Activated CD4-positive, alpha-beta memory T cell treated with anti-CD3 and anti-CD28 coated beads for 36 hours (primary cell): Measurements from ENCODE around the gene FCRL6. TPM values are rescaled to one million over a fixed set of nuclear protein-coding genes. Genes with fewer than 3 reads are reported as not detected.

Source experiments
- CTCF ChIA-PET: fragments of 350-600 bp; sonication (Branson Sonifier 250); formaldehyde crosslinking; loops from one replicate; lab custom pipeline; 2021; ENCODE audit warnings: antibody characterized with exemption, inconsistent platforms; lab: Charles Lee
- POLR2A ChIA-PET: fragments of 350-600 bp; sonication (Branson Sonifier 250); formaldehyde crosslinking; loops from one replicate; lab custom pipeline; 2021; ENCODE audit warnings: antibody characterized with exemption; lab: Charles Lee
- DNase-seq: peaks from one replicate; pipeline ENCODE4 v3.0.0-alpha.2; 2020
- H3K27ac Mint-ChIP-seq: one replicate; pipeline ENCODE4 v1.8.0; 2021; ENCODE audit warnings: mixed read lengths
- H3K27me3 Mint-ChIP-seq: one replicate; pipeline ENCODE4 v1.8.0; 2021; ENCODE audit warnings: mixed read lengths
- H3K36me3 Mint-ChIP-seq: one replicate; pipeline ENCODE4 v1.8.0; 2021; ENCODE audit warnings: mixed read lengths
- H3K4me1 Mint-ChIP-seq: one replicate; pipeline ENCODE4 v1.8.0; 2021; ENCODE audit warnings: low read depth, mixed read lengths
- H3K4me3 Mint-ChIP-seq: one replicate; pipeline ENCODE4 v1.8.0; 2021; ENCODE audit warnings: mild to moderate bottlenecking, mixed read lengths
- H3K9me3 Mint-ChIP-seq: one replicate; pipeline ENCODE4 v1.8.0; 2021; ENCODE audit warnings: mixed read lengths
- intact Hi-C: fragments of 100-400 bp; cut with micrococcal nuclease; formaldehyde crosslinking; loops from one replicate; pipeline ENCODE4 v1.15.1; 2023
- total RNA-seq, 2 experiments: library from RNA; stranded (reverse); gene quantifications; one replicate each; pipeline ENCODE4 v1.2.3, GENCODE V29; 2021

Gene FCRL6, protein sequence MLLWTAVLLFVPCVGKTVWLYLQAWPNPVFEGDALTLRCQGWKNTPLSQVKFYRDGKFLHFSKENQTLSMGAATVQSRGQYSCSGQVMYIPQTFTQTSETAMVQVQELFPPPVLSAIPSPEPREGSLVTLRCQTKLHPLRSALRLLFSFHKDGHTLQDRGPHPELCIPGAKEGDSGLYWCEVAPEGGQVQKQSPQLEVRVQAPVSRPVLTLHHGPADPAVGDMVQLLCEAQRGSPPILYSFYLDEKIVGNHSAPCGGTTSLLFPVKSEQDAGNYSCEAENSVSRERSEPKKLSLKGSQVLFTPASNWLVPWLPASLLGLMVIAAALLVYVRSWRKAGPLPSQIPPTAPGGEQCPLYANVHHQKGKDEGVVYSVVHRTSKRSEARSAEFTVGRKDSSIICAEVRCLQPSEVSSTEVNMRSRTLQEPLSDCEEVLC
- total RNA-seq = not detected

DNA sequence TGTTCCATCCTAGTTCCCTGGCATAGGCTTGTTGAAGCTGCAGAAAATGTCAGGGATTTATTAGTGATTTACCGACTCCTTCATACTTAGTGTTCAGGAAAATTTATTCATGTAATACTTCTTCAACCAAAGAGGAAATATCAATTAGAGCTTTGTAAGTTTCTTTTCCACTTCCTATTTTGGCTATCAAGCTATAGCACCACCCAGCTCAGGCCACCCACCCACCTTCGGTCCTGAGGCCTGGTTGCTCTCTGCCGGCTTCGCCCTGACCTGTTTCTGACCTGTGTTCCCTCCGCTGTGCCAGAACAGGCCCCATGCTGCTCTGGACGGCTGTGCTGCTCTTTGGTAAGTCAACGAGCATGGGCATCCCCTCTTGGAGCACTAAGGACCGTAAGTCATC is at the start of gene FCRL6:
TSS of gene FCRL6 (plus strand) at position 250 of the 400 bp plus-strand sequence. CDS start at position 315, 65 bp downstream.
- intact Hi-C loops = no loop called here

DNA sequence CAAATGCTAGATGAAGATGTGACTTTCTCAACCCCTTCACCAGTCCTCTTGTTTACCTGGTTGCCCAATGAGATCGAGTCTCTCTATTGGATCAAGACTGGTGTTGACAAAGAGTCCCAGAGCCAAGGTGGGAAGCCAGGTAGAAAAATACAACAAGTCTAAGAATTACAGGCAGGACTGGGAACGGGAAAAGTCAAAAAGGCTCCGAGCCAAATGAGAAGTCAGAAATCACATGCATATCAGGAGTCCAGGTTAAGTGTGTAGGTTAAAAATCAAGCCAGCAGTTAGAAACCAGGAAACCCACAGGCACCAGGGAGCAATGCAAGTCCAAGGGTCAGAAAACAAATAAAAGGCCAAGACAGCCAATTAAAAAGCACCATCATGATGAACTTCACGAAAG is 48.8 kb upstream of the FCRL6 start:
- no peaks in the 10 kb centered on the region for H3K36me3 Mint-ChIP-seq
- CTCF ChIA-PET = no interaction called here
- no peak for DNase-seq
- no peak overlapping the region for H3K27ac Mint-ChIP-seq
- H3K27me3 Mint-ChIP-seq = peaks cover 8% of the 10 kb centered on the region
- intact Hi-C loops = no loop called here
- H3K4me1 Mint-ChIP-seq = no peaks in the 10 kb centered on the region
- POLR2A ChIA-PET = no interaction called here
- no peaks in the 10 kb centered on the region for H3K9me3 Mint-ChIP-seq
- no peak overlapping the region for H3K4me3 Mint-ChIP-seq

More for the DNA sequence above, at the start of gene FCRL6:
- Mint-ChIP-seq H3K27ac (no peak within 1 kb of the TSS), H3K4me1 (peaks cover 13% of the 10 kb centered on the region), H3K36me3 (no peaks in the 10 kb centered on the region), H3K27me3 (peaks cover 6% of the 10 kb centered on the region), H3K9me3 (no peaks in the 10 kb centered on the region), H3K4me3 (no peak within 1 kb of the TSS)
- ChIA-PET CTCF (interaction anchor here (1.0 to 13.2 kb wide), 3 partner anchors 9 to 205 kb away, joined by 3 to 431 read pairs (median 75); no protein-coding TSS in a partner anchor), POLR2A (no interaction called here)
- no peak for DNase-seq

DNA sequence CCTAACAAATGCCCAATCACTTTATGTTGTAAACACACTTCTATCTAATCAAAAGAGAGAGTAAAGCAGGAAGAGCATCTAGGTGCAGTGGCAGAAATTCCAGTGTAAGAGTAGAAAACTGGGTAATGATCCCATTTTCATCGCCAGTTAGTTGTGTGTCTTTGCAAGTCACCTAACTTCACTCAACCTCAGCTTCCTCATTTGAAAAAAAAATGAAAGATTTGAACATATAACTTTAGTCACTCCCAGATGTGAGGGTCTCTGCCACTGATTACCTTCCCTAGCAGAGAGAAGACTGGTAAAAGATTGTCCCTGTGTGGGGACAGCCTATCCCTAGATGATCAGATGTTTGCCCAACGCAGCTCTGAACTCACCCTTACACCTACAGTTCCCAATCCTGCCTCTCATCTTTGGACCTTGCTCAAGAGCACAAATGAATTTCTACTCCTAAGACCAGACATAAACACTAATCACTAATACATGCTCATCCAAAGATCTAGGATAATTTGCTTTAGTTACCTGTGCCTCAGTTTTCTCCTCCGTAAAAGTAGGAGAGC is 46.6 kb upstream of the FCRL6 start:
- ChIA-PET CTCF (no interaction called here), POLR2A (no interaction called here)
- no peaks in the 10 kb centered on the region for H3K9me3 Mint-ChIP-seq
- H3K4me1 Mint-ChIP-seq = no peaks in the 10 kb centered on the region
- intact Hi-C loops = no loop called here
- H3K27ac Mint-ChIP-seq = no peak overlapping the region
- no peak overlapping the region for H3K4me3 Mint-ChIP-seq
- H3K36me3 Mint-ChIP-seq = no peaks in the 10 kb centered on the region
- no peak for DNase-seq
- H3K27me3 Mint-ChIP-seq = peaks cover 8% of the 10 kb centered on the region

DNA sequence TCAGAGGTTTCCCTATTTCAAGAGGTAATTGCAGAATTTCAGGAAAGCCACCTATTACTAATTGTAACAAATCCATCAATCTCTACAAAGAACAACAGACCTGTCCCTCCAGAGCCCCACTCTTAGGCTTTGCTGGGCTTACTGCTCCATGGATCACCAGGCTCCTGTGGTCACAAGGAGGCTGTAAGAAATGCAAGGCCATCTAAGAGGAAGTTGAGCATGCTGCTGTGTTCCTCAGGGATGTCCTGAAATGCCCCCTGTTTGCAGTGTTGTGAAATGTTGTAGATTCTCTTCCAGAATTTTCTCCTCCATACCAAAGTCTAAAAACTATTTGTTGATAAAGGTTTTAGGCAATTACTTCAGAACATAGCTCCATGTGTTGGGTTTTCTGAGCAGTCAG is 45.8 kb upstream of the FCRL6 start:
- no peak overlapping the region for H3K4me3 Mint-ChIP-seq
- H3K27me3 Mint-ChIP-seq = peaks cover 8% of the 10 kb centered on the region
- no peak for DNase-seq
- POLR2A ChIA-PET = interaction anchor here (0.6 kb wide), 1 partner anchor 199 kb away, joined by 3 read pairs; no protein-coding TSS in a partner anchor
- H3K36me3 Mint-ChIP-seq = no peaks in the 10 kb centered on the region
- H3K9me3 Mint-ChIP-seq = no peaks in the 10 kb centered on the region
- CTCF ChIA-PET = no interaction called here
- intact Hi-C loops = no loop called here
- H3K4me1 Mint-ChIP-seq = no peaks in the 10 kb centered on the region
- H3K27ac Mint-ChIP-seq = no peak overlapping the region

DNA sequence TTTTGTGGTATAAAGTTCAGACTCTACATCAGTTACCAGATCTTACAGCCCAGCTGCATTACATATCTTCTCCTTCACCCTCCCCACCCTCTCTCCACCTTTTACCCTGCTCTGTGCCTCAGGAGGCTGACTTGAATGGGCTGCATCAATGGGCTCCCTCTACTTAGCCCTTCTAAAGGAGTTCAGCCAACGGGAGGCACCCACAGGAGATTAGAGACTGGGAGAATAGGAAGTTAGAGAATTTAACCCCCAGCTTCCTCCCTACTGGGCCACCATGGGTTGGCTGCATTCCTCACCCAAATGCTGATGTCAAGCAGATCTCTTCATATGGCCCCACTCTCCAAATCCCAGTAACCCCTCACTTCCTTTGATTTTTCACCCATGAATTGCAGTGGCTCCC is 38.5 kb upstream of the FCRL6 start:
- H3K4me1 Mint-ChIP-seq = no peaks in the 10 kb centered on the region
- H3K36me3 Mint-ChIP-seq = no peaks in the 10 kb centered on the region
- peaks cover 5% of the 10 kb centered on the region for H3K27me3 Mint-ChIP-seq
- no peak overlapping the region for H3K27ac Mint-ChIP-seq
- ChIA-PET CTCF (interaction anchor here (1.6 kb wide), 1 partner anchor 10 kb away, joined by 3 read pairs; no protein-coding TSS in a partner anchor), POLR2A (no interaction called here)
- no peaks in the 10 kb centered on the region for H3K9me3 Mint-ChIP-seq
- H3K4me3 Mint-ChIP-seq = no peak overlapping the region
- no peak for DNase-seq
- intact Hi-C loops = no loop called here

DNA sequence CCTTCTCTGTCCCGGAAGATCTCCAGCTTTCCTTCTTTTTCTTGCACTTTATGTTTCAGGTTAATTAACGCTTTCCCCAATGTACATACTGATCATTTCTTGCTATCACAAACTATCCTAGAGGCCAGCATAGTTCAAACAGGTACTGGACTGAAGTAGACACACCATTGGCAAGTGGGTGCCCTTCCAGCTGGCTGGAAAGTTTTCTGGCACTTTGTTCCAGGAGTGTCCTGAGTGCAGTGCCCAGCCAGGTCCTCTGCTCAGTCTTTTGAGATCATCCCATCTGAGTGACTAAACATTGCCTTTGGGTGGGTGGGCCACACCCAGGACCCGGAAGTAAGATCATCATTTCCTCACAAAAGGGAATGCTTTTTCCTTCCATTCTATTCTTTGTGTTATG is 36.4 kb upstream of the FCRL6 start:
- CTCF ChIA-PET = no interaction called here
- Mint-ChIP-seq H3K36me3 (no peaks in the 10 kb centered on the region), H3K4me3 (no peak overlapping the region), H3K4me1 (no peaks in the 10 kb centered on the region), H3K27me3 (peaks cover 6% of the 10 kb centered on the region), H3K27ac (no peak overlapping the region), H3K9me3 (no peaks in the 10 kb centered on the region)
- DNase-seq = no peak
- POLR2A ChIA-PET = no interaction called here
- intact Hi-C loops = no loop called here

DNA sequence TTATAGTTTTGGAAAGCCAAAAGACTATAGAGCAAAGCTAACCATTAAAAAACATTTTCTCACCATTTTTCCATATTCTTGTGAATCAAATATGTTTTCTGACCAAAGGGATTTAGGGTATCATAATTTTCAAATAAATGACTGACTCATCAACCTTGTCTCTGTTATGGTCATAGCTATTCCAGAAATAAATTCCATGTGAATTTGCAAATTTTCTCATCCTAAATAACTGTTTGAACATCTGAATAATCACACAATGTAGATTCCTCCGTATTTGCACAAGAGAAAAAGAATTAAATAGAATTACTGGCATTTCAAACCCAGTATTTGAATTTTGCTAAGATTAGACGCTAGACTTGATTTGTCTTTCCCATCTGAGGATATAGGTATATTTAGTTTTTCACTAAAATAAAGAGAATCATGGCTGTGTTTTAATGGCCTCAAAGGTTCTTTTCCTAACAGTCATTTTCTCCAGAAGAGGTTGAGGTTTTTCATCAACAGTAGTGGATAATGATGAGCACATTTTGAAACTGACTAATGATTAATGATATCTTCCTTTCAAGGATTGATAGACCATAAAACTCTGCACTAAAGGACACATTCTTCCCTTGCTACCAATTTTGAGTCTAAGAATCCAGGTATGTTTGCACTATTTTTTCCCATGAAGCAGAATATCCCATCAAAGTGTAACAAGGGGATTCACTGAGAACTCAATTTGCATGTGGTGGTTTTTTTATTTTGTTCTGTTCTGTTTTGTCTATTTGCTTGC is 30.8 kb upstream of the FCRL6 start:
- Mint-ChIP-seq H3K9me3 (no peaks in the 10 kb centered on the region), H3K27ac (no peak overlapping the region), H3K36me3 (no peaks in the 10 kb centered on the region), H3K4me1 (no peaks in the 10 kb centered on the region), H3K4me3 (no peak overlapping the region), H3K27me3 (peaks cover 4% of the 10 kb centered on the region)
- ChIA-PET CTCF (no interaction called here), POLR2A (no interaction called here)
- DNase-seq = no peak
- intact Hi-C loops = no loop called here

DNA sequence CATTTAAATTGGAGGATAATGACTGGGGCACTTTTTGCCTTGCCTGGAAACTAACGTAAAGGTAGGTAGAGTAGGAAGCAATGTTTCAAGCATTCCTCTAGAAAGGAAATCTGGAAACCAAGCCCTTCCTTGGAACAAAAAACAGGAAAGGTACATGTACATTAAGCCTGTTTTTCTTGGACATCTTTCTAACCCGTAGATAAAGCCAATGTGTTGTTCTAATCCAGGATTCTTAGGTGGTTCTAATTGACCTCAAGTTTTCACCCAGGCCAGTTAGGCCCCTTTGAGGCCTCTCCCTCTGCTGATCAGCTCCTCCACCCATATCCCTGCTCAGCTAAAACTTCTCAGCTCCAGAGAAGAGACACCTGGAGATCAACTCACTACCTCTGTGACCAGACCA is 27.7 kb upstream of the FCRL6 start:
- no peak overlapping the region for H3K4me3 Mint-ChIP-seq
- H3K4me1 Mint-ChIP-seq = no peaks in the 10 kb centered on the region
- CTCF ChIA-PET = interaction anchor here (0.7 to 1.9 kb wide), 2 partner anchors 24 to 118 kb away, joined by 3 to 6 read pairs; no protein-coding TSS in a partner anchor
- no peaks in the 10 kb centered on the region for H3K9me3 Mint-ChIP-seq
- no peak for DNase-seq
- no peaks in the 10 kb centered on the region for H3K36me3 Mint-ChIP-seq
- POLR2A ChIA-PET = no interaction called here
- H3K27me3 Mint-ChIP-seq = peaks cover 4% of the 10 kb centered on the region
- intact Hi-C loops = no loop called here
- no peak overlapping the region for H3K27ac Mint-ChIP-seq

DNA sequence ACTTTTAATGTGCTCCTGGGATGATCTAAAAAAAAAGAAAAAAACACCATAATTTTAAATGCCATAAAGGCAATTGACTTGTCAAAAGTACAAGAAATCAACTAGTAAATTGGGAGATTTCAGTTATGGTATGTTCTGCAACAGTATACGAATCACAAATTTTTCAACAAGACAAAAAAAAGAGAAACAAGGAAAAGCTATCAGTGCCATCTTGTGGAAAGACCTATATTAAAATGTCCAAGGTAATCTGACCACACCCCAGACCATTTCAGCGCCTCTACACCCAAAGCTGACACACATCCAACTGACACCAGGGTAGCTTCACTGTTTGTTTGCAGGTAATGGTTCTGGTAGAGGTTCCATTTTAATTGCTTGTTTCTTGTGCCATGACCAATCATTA is 26.4 kb upstream of the FCRL6 start:
- intact Hi-C loops = no loop called here
- no peaks in the 10 kb centered on the region for H3K4me1 Mint-ChIP-seq
- H3K27ac Mint-ChIP-seq = no peak overlapping the region
- H3K4me3 Mint-ChIP-seq = no peak overlapping the region
- H3K27me3 Mint-ChIP-seq = peaks cover 4% of the 10 kb centered on the region
- POLR2A ChIA-PET = no interaction called here
- DNase-seq = no peak
- no peaks in the 10 kb centered on the region for H3K9me3 Mint-ChIP-seq
- no peaks in the 10 kb centered on the region for H3K36me3 Mint-ChIP-seq
- CTCF ChIA-PET = interaction anchor here (1.0 to 1.9 kb wide), 3 partner anchors 15 to 230 kb away, joined by 4 to 6 read pairs (median 4); no protein-coding TSS in a partner anchor

DNA sequence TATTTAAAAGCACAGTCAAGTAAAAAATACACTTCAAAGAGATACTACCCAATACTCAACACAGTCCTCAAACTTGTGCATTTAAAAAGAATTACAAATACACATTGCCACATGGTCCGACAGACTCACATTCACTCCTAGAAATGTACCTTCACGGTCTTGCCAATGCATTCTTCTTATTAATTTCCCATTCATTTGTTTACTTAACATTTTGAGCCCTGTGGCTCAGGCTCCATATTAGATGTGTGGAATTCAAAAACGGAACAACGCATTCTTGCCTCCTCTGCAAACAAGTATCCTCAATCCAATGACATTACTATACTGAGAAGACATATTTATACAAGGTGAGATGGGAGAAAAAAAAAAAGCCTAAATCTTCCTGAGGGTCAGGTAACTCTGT is 23.9 kb upstream of the FCRL6 start:
- no peak for DNase-seq
- POLR2A ChIA-PET = no interaction called here
- H3K4me3 Mint-ChIP-seq = no peak overlapping the region
- H3K36me3 Mint-ChIP-seq = no peaks in the 10 kb centered on the region
- intact Hi-C loops = no loop called here
- H3K27me3 Mint-ChIP-seq = no peaks in the 10 kb centered on the region
- no peak overlapping the region for H3K27ac Mint-ChIP-seq
- CTCF ChIA-PET = interaction anchor here (2.1 kb wide), 2 partner anchors 21 to 112 kb away, joined by 8 to 10 read pairs; no protein-coding TSS in a partner anchor
- no peaks in the 10 kb centered on the region for H3K9me3 Mint-ChIP-seq
- peaks cover 5% of the 10 kb centered on the region for H3K4me1 Mint-ChIP-seq

DNA sequence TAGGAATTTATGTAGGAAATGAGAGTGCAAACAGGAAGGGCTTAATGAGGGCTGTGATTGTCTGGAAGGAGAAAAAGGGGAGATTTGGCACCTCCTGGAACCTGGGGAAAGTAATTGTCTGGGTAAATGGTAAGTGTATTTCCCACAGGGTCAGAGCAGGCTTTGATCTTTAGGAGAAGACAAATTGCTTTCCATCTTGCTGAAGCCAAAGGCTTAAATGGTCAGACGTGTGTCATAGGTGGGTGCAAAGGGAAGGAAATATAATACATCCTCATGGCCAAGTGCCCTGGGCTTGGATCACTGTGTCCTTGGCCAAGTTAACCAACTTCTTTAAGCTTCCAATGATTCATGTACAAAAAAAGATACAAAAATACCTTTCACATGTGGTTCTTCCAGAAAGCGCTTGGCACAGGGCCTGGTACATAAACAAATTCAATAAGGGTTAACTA is 22.7 kb upstream of the FCRL6 start:
- H3K4me1 Mint-ChIP-seq = peaks cover 5% of the 10 kb centered on the region
- H3K27ac Mint-ChIP-seq = no peak overlapping the region
- POLR2A ChIA-PET = no interaction called here
- no peaks in the 10 kb centered on the region for H3K36me3 Mint-ChIP-seq
- intact Hi-C loops = no loop called here
- no peaks in the 10 kb centered on the region for H3K27me3 Mint-ChIP-seq
- CTCF ChIA-PET = interaction anchor here (1.0 kb wide), 1 partner anchor 114 kb away, joined by 3 read pairs; no protein-coding TSS in a partner anchor
- no peak overlapping the region for H3K4me3 Mint-ChIP-seq
- no peak for DNase-seq
- H3K9me3 Mint-ChIP-seq = no peaks in the 10 kb centered on the region
